ENCODE data around the gene HM13. TPM values are rescaled to one million over a fixed set of nuclear protein-coding genes. Genes with fewer than 3 reads are reported as not detected.
A peak's percentile ranks its signal among the peaks of the same experiment; 100 is the strongest.
"Not testable (repeated sequence)": the region's sequence is repeated elsewhere in the genome, so short reads cannot be mapped to it uniquely, and the experiment has no call there.

The HM13 gene
- total RNA-seq, 2 experiments from 2014 or later = 162 to 165 TPM

GRCh38 chr20:31573555-31574321 lies 59.5 kb downstream of the HM13 start:
- H3K27me3 Mint-ChIP-seq = peaks cover 1% of the 10 kb centered on the region
- peaks cover 7% of the 10 kb centered on the region for H3K36me3 Mint-ChIP-seq (ENCODE audit: low read depth)
- H3K27ac Mint-ChIP-seq = peak overlapping the region; percentile 49
- peaks cover 23% of the 10 kb centered on the region for H3K4me1 Mint-ChIP-seq
- ChIA-PET CTCF (interaction anchor here (0.9 to 12.1 kb wide), 10 partner anchors 11 to 378 kb away, joined by 3 to 430 read pairs (median 6); partner anchors contain the start of genes BCL2L1, HM13, ID1 and PDRG1), POLR2A (interaction anchor here (0.7 to 2.9 kb wide), 21 partner anchors 12 to 166 kb away, joined by 3 to 65 read pairs (median 5); partner anchors contain the start of genes HM13, ID1 and TPX2)
- H3K4me3 Mint-ChIP-seq = peak overlapping the region; percentile 84
- no peaks in the 10 kb centered on the region for H3K9me3 Mint-ChIP-seq
- no peak for DNase-seq

DNA sequence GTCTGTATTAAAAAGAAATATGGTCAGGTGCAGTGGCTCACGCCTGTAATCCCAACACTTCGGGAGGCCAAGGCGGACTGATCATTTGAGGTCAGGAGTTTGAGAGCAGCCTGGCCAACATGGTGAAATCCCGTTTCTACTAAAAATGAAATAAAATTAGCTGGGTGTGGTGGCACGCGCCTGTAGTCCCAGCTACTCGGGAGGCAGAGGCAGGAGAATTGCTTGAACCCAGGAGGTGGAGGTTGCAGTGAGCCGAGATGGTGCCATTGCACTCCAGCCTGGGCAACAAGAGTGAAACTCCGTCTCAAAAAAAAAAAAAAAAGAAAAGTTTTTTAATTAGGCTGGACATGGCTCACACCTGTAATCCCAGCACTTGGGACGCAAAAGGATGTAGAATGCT lies 60.7 kb downstream of the HM13 start:
- POLR2A ChIA-PET; H3K9me3 Mint-ChIP-seq; H3K36me3 Mint-ChIP-seq (ENCODE audit: low read depth); DNase-seq; H3K4me3 Mint-ChIP-seq; H3K27me3 Mint-ChIP-seq; H3K27ac Mint-ChIP-seq: not testable (repeated sequence)
- peaks cover 23% of the 10 kb centered on the region for H3K4me1 Mint-ChIP-seq
- CTCF ChIA-PET = interaction anchor here (0.8 to 12.1 kb wide), 4 partner anchors 15 to 149 kb away, joined by 3 to 430 read pairs (median 16); partner anchors contain the start of gene ID1

DNA sequence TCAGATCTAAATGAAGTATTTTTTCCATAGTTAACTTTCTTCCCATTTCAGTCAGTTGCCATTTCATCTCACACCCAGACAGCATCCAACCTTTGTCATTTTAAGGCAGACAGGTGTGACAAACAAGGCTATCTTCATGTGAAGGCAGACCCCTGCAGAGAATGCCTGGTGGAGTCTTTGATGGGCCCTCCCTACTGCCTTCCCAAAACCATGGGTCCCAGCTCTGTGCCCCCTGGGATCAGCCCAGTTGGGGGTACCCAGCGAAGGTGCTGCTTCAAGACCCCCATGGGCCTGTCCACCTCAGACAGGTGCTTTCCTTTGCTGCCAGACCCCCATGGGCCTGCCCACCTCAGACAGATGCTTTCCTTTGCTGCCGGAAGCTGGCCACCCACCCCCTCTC lies 62.5 kb downstream of the HM13 start:
- Mint-ChIP-seq H3K27ac (no peak overlapping the region), H3K4me1 (peaks cover 23% of the 10 kb centered on the region), H3K9me3 (no peaks in the 10 kb centered on the region), H3K36me3 (ENCODE audit: low read depth) (no peaks in the 10 kb centered on the region), H3K27me3 (peaks cover 4% of the 10 kb centered on the region), H3K4me3 (no peak overlapping the region)
- POLR2A ChIA-PET = interaction anchor here (0.6 kb wide), 1 partner anchor 28 kb away, joined by 3 read pairs; no protein-coding TSS in a partner anchor
- CTCF ChIA-PET = interaction anchor here (1.2 to 12.1 kb wide), 4 partner anchors 14 to 58 kb away, joined by 3 to 430 read pairs (median 16); partner anchors contain the start of gene ID1
- DNase-seq = no peak

DNA sequence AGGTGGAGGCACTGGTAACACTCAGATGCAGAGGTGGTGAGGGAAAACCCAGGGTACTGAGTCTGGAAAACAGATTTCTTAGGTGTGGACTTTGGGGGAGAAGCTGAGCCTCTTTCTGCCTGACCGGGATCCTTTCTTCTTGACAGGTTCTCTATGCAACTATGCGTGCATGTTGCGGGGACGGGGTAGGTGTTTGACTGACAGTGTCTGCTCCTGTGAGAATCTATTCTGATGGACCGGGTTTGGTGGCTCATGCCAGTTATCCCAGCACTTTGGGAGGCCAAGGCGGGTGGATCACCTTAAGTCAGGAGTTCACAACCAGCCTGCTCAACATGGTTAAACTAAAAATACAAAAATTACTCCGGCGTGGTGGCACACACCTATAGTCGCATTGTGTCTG lies 63.0 kb downstream of the HM13 start:
- DNase-seq = no peak
- peaks cover 19% of the 10 kb centered on the region for H3K4me1 Mint-ChIP-seq
- no peaks in the 10 kb centered on the region for H3K9me3 Mint-ChIP-seq
- no peaks in the 10 kb centered on the region for H3K36me3 Mint-ChIP-seq (ENCODE audit: low read depth)
- no peak overlapping the region for H3K4me3 Mint-ChIP-seq
- peaks cover 4% of the 10 kb centered on the region for H3K27me3 Mint-ChIP-seq
- ChIA-PET CTCF (interaction anchor here (1.2 to 2.2 kb wide), 5 partner anchors 9 to 57 kb away, joined by 3 to 23 read pairs (median 9); no protein-coding TSS in a partner anchor), POLR2A (interaction anchor here (1.4 to 1.6 kb wide), 3 partner anchors 26 to 145 kb away, joined by 4 to 9 read pairs (median 6); partner anchors contain the start of gene BCL2L1)
- no peak overlapping the region for H3K27ac Mint-ChIP-seq

- H3K4me3 Mint-ChIP-seq = no peak overlapping the region
- ChIA-PET POLR2A (interaction anchor here (1.4 to 1.6 kb wide), 3 partner anchors 24 to 144 kb away, joined by 4 to 9 read pairs (median 6); partner anchors contain the start of gene BCL2L1), CTCF (interaction anchor here (0.8 to 2.2 kb wide), 7 partner anchors 10 to 35 kb away, joined by 4 to 23 read pairs (median 8); partner anchors contain the start of gene ID1)
- no peaks in the 10 kb centered on the region for H3K36me3 Mint-ChIP-seq (ENCODE audit: low read depth)
- H3K9me3 Mint-ChIP-seq = no peaks in the 10 kb centered on the region
- H3K4me1 Mint-ChIP-seq = peaks cover 9% of the 10 kb centered on the region
- peaks cover 4% of the 10 kb centered on the region for H3K27me3 Mint-ChIP-seq
- no peak overlapping the region for H3K27ac Mint-ChIP-seq
- DNase-seq = no peak
Measured at GRCh38 chr20:31578448-31579138, 64.4 kb downstream of the HM13 start.

DNA sequence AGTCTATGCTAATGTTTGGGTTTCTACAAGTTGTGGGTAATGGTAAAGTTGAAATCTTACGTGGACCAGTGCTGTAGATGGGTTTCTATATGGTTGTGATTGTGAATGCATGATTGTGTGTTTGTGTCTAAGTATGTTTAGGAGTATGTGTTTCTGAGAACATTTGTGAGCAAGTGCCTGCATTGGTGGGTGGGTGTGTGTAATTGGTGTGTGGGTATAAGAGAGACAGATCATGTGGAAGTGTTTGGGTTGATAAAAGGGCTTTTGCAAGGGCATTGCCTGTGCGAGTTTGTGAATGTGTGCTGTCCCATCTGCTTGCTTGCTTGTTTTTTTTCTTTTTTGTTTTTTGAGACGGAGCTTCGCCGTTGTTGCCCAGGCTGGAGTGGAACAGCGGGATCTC lies 65.0 kb downstream of the HM13 start:
- ChIA-PET POLR2A (no interaction called here), CTCF (interaction anchor here (0.7 to 2.2 kb wide), 2 partner anchors 9 to 11 kb away, joined by 3 to 16 read pairs; no protein-coding TSS in a partner anchor)
- H3K9me3 Mint-ChIP-seq = no peaks in the 10 kb centered on the region
- H3K4me1 Mint-ChIP-seq = peaks cover 3% of the 10 kb centered on the region
- peaks cover 5% of the 10 kb centered on the region for H3K27me3 Mint-ChIP-seq
- H3K27ac Mint-ChIP-seq = no peak overlapping the region
- DNase-seq = no peak
- H3K36me3 Mint-ChIP-seq (ENCODE audit: low read depth) = no peaks in the 10 kb centered on the region
- H3K4me3 Mint-ChIP-seq = no peak overlapping the region

DNA sequence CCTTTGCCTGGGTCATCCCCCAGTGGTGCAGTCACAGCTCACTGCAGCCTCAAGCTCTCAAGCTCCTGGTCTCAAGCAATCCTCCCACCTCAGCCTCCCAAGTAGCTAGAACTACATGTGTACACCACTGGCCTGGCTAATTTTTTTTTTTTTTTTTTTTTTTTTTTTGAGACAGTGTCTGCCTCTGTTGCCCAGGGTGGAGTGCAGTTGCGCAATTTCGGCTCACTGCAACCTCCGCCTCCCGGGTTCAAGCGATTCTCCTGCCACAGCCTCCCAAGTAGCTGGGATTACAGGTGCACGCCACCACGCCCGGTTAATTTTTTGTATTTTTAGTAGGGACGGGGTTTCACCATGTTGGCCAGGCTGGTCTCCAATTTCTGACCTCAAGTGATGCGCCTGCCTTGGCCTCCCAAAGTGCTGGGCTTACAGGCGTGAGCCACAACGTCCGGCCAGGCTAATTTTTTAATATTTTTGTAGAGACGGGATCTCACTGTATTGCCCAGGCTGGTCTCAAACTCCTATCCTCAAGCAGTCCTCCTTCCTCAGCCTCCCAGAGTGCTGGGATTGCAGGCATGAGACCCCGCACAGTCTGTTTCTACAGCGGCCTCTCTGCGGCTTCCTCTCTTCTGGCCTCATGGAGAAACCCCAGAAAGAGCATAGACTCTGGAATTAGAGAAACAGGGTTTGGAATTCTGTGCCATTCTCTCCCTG lies 65.9 kb downstream of the HM13 start:
- H3K4me3 Mint-ChIP-seq; H3K4me1 Mint-ChIP-seq; DNase-seq; H3K36me3 Mint-ChIP-seq (ENCODE audit: low read depth); H3K27me3 Mint-ChIP-seq; POLR2A ChIA-PET; H3K27ac Mint-ChIP-seq; H3K9me3 Mint-ChIP-seq: not testable (repeated sequence)
- CTCF ChIA-PET = interaction anchor here (0.7 to 1.0 kb wide), 3 partner anchors 10 to 33 kb away, joined by 3 to 4 read pairs (median 3); no protein-coding TSS in a partner anchor

DNA sequence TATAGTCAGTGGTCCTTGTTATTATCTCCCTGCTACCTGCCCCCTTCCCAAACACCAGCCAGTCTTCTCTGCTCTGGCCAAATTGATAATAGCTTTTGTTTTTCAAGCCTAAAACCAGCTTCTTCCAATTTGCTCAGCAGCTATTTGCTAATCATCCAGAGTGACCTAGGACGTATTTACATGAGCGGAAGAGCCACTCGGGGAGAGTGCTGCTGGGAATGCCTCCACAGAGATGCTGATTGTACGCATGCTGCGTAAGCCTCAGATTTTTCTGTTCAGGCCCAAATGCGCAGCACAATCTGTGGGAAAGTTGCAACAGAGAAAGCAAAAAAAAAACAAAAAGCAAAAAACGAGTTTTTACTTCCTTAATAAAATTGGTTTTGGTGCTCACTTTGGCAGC lies 66.5 kb downstream of the HM13 start:
- peaks cover 2% of the 10 kb centered on the region for H3K4me1 Mint-ChIP-seq
- no peaks in the 10 kb centered on the region for H3K9me3 Mint-ChIP-seq
- ChIA-PET POLR2A (no interaction called here), CTCF (interaction anchor here (1.0 kb wide), 2 partner anchors 11 to 32 kb away, joined by 3 to 4 read pairs; no protein-coding TSS in a partner anchor)
- H3K4me3 Mint-ChIP-seq = no peak overlapping the region
- DNase-seq = no peak
- no peaks in the 10 kb centered on the region for H3K36me3 Mint-ChIP-seq (ENCODE audit: low read depth)
- no peak overlapping the region for H3K27ac Mint-ChIP-seq
- peaks cover 10% of the 10 kb centered on the region for H3K27me3 Mint-ChIP-seq

DNA sequence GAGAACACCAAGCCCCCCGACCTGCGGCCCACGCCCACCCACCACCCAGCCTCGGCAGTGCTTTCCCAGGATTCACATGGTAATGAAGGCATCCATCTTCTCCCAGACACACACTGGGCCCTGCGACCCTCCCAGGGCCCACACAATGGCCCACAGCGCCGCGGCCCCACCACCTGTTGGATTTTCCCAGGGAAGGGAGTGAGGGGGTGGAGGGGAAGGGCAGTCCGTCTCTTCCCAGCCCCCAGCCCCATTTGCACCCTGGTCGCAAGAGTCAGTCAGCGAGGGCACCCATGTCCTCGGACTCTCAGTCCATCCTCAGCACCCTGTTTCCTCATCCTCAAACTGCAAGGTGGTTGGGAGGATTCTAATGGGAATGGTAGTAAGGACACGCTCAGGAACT lies 67.1 kb downstream of the HM13 start:
- peaks cover 12% of the 10 kb centered on the region for H3K27me3 Mint-ChIP-seq
- no peak overlapping the region for H3K27ac Mint-ChIP-seq
- CTCF ChIA-PET = no interaction called here
- no peak overlapping the region for H3K4me3 Mint-ChIP-seq
- no peak for DNase-seq
- POLR2A ChIA-PET = no interaction called here
- H3K36me3 Mint-ChIP-seq (ENCODE audit: low read depth) = no peaks in the 10 kb centered on the region
- no peaks in the 10 kb centered on the region for H3K9me3 Mint-ChIP-seq
- peaks cover 2% of the 10 kb centered on the region for H3K4me1 Mint-ChIP-seq

DNA sequence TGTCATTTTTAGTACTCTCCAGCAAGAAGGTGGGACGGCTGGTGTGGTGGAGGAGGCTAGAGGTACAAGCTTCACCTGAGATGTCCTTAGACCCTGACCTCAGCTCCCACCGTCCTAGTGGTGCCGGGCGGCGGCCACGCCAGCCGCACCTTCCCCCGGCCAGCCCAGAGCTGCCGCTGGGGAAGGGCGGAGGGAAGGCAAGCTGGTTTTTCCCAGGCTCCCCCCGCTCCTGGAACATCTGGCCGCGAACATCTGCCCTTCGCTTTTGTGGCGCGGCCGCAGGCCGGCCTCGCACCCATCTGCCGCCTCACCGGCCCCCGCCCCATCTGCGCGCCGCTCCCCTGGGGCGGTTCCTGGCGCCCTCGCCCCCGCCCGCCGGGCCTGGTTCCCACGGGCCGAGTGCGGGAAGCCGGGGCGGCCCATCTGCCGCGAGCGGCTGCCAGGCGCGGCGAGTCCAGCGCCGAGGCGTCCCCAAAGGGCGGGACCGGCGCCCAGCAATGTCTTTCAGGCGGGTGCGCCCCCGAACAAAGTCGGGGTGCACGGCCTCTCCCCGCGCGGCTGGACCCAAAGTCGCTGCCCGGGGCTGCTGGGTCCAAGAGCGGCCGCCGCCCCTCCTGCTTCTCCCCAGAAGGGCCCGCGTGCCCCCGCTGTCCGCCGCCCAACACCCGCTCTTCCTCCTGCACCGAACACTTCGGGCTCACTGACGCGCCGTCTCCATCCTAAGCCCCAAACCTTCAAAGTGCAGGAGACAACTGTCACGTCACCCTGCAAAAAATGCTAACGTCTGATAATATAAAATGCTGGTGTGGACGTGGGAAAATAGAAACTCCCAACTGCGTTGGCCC lies 73.5 kb downstream of the HM13 start:
- no peak for DNase-seq
- peaks cover 27% of the 10 kb centered on the region for H3K27me3 Mint-ChIP-seq
- no peaks in the 10 kb centered on the region for H3K9me3 Mint-ChIP-seq
- peak overlapping the region; percentile 54 for H3K4me3 Mint-ChIP-seq
- peaks cover 8% of the 10 kb centered on the region for H3K4me1 Mint-ChIP-seq
- no peaks in the 10 kb centered on the region for H3K36me3 Mint-ChIP-seq (ENCODE audit: low read depth)
- ChIA-PET CTCF (interaction anchor here (0.6 to 6.5 kb wide), 5 partner anchors 19 to 30 kb away, joined by 4 to 38 read pairs (median 4); no protein-coding TSS in a partner anchor), POLR2A (interaction anchor here (1.2 to 1.8 kb wide), 3 partner anchors 15 to 17 kb away, joined by 3 to 5 read pairs (median 3); partner anchors contain the start of gene ID1)
- no peak overlapping the region for H3K27ac Mint-ChIP-seq

GRCh38 chr20:31590717-31591225 lies 76.5 kb downstream of the HM13 start:
- Mint-ChIP-seq H3K36me3 (ENCODE audit: low read depth) (no peaks in the 10 kb centered on the region), H3K9me3 (no peaks in the 10 kb centered on the region), H3K27ac (no peak overlapping the region), H3K4me1 (peaks cover 12% of the 10 kb centered on the region), H3K4me3 (no peak overlapping the region), H3K27me3 (peaks cover 20% of the 10 kb centered on the region)
- DNase-seq = no peak
- POLR2A ChIA-PET = no interaction called here
- CTCF ChIA-PET = interaction anchor here (1.2 to 2.0 kb wide), 4 partner anchors 12 to 30 kb away, joined by 4 to 13 read pairs (median 6); no protein-coding TSS in a partner anchor
